ENCODE data around the gene RAG2. TPM values are rescaled to one million over a fixed set of nuclear protein-coding genes. Genes with fewer than 3 reads are reported as not detected.

Gene RAG2
- total and polyA plus RNA-seq, 10 of the 15 experiments (the other 5 are each of a cell fraction or from before 2014, with no cell fraction given): not detected

DNA sequence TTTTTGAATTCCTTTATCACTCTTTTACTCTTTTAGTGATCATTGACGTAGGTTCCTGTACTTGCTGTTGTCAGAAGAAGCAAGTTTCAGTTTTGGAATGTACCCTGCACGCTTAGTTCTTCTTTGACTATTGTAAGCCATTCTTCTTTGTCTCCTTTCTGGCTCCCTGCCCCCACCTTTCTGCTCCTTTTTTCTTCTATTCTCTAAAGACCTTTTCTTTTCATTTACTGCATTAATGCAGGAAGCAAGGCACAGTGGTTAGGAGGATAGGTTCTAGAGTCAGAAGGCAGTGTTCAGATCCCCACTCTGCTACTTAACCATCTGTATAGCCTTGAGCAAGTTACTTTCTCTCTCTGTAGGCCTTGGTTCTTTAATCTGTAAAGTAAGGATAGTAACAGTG is 33.7 kb upstream of the RAG2 start:
- intact Hi-C loops (cut with micrococcal nuclease; ENCODE audit: unreplicated experiment) (no loop called here), in situ Hi-C loops (cut with MboI) (no loop called here)
- ChIA-PET POLR2A (no interaction called here), RAD21 (ENCODE audit: unreplicated experiment) (no interaction called here), CTCF (no interaction called here), SMC1A (ENCODE audit: uncharacterized antibody, unreplicated experiment) (no interaction called here)
- Histone ChIP-seq H3K9me3 (replicated peaks; ENCODE audit: control insufficient read depth, insufficient read depth, low read length) (no peaks in the 10 kb centered on the region; the same call in 2 of the 3 replicates), H3K27ac (ENCODE audit: control insufficient read depth, insufficient read depth) (no peak overlapping the region), H3K36me3 (ENCODE audit: control insufficient read depth in 2 of 2, insufficient read depth in 2 of 2, low read length in 1 of 2) (no peaks in the 10 kb centered on the region), H3K27me3 (replicated peaks in 1 of 2; ENCODE audit: control insufficient read depth in 2 of 2, insufficient read depth in 2 of 2, low read length in 1 of 2) (no peaks in the 10 kb centered on the region), H3K79me2 (ENCODE audit: control insufficient read depth, insufficient read depth, low read length) (no peaks in the 10 kb centered on the region), H2AFZ (ENCODE audit: control insufficient read depth, low read depth, low read length) (peak overlapping the region; percentile 35; the same call in 1 of the 2 replicates), H3K4me2 (ENCODE audit: control insufficient read depth, insufficient read depth) (peak overlapping the region; percentile 19; the same call in 1 of the 2 replicates), H3K4me1 (ENCODE audit: control insufficient read depth, insufficient read depth, low read length) (no peaks in the 10 kb centered on the region), H3K9ac (ENCODE audit: control insufficient read depth, insufficient read depth, low read length) (no peak overlapping the region), H4K20me1 (ENCODE audit: control insufficient read depth, insufficient read depth) (no peaks in the 10 kb centered on the region), H3K4me3 (no peak overlapping the region)
- BruUV-seq (replicated peaks): no TSS peak
- WGBS (ENCODE audit: insufficient coverage, insufficient replicate concordance, low lambda C conversion rate, missing lambda C conversion rate): 25% methylated on average over 2 of the region's 2 CpGs
- peak; percentile 76 for ATAC-seq
- no peak for TF ChIP-seq SRF (IDR thresholded peaks at IDR 0.05; ENCODE audit: low read depth in 2 of 2, low read length in 2 of 2)
- TF ChIP-seq KDM1A (IDR thresholded peaks at IDR 0.05; ENCODE audit: borderline replicate concordance): no peak
- no peak for TF ChIP-seq TCF7 (IDR thresholded peaks at IDR 0.05; ENCODE audit: borderline replicate concordance)
- peak; percentile 51; the same call in 1 of the 2 replicates for TF ChIP-seq CREB1 (IDR thresholded peaks at IDR 0.05; ENCODE audit: low read depth)
- no peak for TF ChIP-seq CHD4 (IDR thresholded peaks at IDR 0.05)
- no peak for TF ChIP-seq HDAC2 (IDR thresholded peaks at IDR 0.05)
- no peak for TF ChIP-seq ESRRA (IDR thresholded peaks at IDR 0.05; ENCODE audit: low read length)
- 0 out of 2 replicates have a peak, but pooled peaks have one; percentile 22 for TF ChIP-seq CREM (IDR thresholded peaks at IDR 0.05; ENCODE audit: low read depth)
- TF ChIP-seq CHD2 (IDR thresholded peaks at IDR 0.05; ENCODE audit: borderline replicate concordance, low read depth, low read length): no peak
- TF ChIP-seq, protein P1, sequence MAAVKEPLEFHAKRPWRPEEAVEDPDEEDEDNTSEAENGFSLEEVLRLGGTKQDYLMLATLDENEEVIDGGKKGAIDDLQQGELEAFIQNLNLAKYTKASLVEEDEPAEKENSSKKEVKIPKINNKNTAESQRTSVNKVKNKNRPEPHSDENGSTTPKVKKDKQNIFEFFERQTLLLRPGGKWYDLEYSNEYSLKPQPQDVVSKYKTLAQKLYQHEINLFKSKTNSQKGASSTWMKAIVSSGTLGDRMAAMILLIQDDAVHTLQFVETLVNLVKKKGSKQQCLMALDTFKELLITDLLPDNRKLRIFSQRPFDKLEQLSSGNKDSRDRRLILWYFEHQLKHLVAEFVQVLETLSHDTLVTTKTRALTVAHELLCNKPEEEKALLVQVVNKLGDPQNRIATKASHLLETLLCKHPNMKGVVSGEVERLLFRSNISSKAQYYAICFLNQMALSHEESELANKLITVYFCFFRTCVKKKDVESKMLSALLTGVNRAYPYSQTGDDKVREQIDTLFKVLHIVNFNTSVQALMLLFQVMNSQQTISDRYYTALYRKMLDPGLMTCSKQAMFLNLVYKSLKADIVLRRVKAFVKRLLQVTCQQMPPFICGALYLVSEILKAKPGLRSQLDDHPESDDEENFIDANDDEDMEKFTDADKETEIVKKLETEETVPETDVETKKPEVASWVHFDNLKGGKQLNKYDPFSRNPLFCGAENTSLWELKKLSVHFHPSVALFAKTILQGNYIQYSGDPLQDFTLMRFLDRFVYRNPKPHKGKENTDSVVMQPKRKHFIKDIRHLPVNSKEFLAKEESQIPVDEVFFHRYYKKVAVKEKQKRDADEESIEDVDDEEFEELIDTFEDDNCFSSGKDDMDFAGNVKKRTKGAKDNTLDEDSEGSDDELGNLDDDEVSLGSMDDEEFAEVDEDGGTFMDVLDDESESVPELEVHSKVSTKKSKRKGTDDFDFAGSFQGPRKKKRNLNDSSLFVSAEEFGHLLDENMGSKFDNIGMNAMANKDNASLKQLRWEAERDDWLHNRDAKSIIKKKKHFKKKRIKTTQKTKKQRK (IDR thresholded peaks at IDR 0.05; ENCODE audit: low read depth, low read length): no peak
- TF ChIP-seq, protein P2, sequence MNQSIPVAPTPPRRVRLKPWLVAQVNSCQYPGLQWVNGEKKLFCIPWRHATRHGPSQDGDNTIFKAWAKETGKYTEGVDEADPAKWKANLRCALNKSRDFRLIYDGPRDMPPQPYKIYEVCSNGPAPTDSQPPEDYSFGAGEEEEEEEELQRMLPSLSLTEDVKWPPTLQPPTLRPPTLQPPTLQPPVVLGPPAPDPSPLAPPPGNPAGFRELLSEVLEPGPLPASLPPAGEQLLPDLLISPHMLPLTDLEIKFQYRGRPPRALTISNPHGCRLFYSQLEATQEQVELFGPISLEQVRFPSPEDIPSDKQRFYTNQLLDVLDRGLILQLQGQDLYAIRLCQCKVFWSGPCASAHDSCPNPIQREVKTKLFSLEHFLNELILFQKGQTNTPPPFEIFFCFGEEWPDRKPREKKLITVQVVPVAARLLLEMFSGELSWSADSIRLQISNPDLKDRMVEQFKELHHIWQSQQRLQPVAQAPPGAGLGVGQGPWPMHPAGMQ (IDR thresholded peaks at IDR 0.05; ENCODE audit: borderline replicate concordance): no peak
- TF ChIP-seq, protein P3, sequence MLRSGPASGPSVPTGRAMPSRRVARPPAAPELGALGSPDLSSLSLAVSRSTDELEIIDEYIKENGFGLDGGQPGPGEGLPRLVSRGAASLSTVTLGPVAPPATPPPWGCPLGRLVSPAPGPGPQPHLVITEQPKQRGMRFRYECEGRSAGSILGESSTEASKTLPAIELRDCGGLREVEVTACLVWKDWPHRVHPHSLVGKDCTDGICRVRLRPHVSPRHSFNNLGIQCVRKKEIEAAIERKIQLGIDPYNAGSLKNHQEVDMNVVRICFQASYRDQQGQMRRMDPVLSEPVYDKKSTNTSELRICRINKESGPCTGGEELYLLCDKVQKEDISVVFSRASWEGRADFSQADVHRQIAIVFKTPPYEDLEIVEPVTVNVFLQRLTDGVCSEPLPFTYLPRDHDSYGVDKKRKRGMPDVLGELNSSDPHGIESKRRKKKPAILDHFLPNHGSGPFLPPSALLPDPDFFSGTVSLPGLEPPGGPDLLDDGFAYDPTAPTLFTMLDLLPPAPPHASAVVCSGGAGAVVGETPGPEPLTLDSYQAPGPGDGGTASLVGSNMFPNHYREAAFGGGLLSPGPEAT (IDR thresholded peaks at IDR 0.05; ENCODE audit: low read depth): no peak
- no peak for TF ChIP-seq HDAC6 (IDR thresholded peaks at IDR 0.05; ENCODE audit: unreplicated experiment)
- TF ChIP-seq JUNB (IDR thresholded peaks at IDR 0.05): peak; percentile 35; the same call in 1 of the 2 replicates
- TF ChIP-seq ZBED1 (IDR thresholded peaks at IDR 0.05; ENCODE audit: borderline replicate concordance): no peak
- DNase-seq (ENCODE audit: low read depth, low spot score): no peak
- no peak for FAIRE-seq
